ENCODE measurements around the gene LRRC46.

The LRRC46 gene

DNA sequence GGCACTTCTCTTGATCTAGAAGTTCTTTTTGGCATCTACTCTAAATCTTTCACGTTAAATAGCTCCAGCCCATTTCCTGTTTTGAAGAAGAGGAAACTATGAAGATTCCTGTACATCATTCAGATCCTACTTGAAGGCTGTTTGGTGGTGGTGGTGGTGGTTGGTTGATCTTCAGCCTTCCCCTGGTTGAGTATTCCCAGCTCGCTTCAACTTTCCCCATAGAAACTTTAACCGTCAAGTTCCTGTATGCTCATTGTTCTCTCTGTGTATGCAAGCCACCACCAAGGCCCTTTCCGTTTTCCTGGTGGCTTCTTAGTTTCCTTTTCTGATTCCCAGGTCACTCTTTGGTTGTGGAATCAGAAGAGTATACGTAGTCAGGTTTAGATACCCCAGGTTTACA lies 3.3 kb downstream of the LRRC46 start:
- no peak for DNase-seq

DNA sequence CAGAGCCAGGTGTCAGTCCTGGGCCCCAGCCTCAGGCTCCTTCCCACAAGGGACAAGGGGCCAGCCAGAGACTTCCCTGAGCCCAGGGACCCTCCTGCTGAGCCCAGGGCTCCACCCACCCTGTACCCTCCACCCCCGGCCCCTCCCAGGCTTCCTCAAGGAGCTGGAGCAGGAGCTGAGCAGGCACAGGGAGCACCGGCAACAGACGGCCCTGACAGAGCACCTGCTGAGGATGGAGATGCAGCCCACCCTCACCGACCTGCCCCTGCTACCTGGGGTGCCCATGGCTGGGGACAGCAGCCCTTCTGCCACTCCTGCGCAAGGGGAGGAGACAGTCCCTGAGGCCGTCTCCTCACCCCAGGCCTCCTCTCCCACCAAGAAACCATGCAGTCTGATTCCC lies 5.1 kb downstream of the LRRC46 start:
- DNase-seq, result no peak

DNA sequence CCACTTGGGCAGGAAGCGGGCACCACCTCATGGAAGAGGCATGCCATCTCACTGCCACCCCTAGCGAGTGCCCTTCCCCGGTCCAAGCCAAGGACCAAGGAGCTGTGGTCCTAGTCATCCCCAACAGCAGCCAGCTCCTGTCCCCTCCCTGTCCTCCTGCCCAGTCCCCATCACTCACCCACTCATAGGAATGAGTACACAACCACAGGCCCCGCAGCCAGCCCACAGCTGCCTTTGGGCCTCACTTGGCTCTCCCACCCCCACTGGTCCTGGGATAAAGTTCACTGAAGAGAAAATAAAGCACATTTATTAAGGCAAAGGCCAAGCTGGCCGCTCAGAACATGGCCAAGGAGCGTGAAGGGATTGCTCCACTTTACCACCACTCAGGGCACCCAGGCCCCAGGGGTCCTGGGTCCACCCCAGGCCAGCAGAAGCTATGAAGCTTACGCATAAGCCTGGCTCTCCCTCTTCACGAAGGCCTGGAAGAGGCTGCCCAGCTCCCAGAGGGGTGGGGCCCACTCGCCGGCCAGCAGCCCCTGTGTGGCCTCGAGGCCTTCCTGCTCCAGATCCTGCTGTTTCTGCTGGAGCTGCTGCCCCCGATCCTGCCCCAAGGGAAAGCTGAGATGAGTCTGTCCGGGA lies 6.0 kb downstream of the LRRC46 start:
- no peak for DNase-seq

DNA sequence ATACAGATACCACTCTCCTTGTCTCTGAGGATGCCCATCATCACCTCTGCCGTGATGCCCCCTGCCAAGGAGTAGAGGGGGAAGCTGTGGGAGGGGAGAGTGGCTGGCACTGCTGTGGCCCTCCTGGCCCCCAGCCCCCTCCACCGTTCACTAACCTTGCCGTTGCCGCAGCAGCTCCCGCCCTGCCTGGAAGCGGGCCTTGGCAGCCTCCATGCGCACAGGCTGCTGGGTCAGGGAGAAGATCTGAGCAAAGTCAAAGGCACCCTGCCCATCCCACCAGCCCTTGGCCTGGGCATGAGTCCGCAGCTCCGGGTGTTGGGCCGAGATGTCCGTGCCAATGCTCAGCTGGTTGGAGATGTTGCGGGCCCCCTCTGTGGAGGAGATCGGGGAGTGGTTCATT lies 7.2 kb downstream of the LRRC46 start:
- DNase-seq, result no peak

DNA sequence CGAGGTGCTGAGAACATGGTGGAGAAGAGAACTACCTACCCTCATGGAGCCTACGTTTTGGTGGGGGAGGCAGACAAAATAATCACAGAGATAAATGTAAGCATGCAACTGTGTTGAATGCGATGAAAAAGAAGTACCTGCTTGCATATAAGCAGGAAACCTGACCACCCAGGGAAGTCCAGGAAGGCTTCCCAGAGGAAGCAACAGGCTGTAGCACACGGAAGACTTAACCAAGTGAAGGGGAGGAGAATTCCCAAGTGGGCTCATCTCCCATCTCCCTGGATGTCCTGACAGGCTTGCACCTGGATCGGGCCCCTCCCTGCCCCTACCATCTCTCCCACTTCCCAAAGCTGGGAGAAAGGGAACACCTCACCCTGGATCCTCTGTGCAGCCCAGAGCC lies 7.6 kb downstream of the LRRC46 start:
- DNase-seq, result no peak

DNA sequence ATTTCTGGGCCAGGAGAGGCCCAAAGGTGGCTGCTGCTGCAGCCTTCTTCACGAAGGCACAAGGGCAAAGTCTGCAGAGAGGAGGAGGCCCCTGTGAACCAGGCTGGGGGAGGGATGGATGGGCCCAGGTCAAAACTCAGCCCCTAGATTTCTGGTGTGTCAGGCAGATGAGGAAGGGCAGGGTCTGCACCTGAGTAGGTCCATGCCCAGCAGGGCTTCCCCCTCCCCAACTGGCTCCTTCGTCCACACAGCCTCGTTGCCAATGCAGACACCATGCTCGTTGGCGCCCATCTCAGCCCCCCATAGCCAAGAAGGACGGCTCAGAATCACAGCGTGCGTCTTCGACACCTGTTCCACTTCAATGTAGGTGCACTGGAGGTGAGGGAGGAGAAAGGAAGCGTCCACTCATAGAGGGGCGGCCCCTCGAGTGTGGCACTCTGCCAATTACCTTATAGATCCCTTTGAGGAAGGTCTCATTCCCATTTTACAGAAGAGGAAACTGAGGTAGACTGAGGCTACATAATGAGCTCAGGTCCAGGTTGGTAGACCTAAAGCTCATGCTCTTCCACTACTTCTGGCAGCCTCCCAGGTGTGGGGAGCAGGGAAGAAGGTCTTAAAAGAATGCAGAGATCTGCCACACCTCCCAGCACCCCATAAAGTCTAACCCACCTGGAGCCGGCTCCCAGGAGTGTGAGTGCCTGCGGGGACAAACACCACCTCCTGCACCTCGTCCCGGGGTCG lies 8.7 kb downstream of the LRRC46 start:
- no peak for DNase-seq

DNA sequence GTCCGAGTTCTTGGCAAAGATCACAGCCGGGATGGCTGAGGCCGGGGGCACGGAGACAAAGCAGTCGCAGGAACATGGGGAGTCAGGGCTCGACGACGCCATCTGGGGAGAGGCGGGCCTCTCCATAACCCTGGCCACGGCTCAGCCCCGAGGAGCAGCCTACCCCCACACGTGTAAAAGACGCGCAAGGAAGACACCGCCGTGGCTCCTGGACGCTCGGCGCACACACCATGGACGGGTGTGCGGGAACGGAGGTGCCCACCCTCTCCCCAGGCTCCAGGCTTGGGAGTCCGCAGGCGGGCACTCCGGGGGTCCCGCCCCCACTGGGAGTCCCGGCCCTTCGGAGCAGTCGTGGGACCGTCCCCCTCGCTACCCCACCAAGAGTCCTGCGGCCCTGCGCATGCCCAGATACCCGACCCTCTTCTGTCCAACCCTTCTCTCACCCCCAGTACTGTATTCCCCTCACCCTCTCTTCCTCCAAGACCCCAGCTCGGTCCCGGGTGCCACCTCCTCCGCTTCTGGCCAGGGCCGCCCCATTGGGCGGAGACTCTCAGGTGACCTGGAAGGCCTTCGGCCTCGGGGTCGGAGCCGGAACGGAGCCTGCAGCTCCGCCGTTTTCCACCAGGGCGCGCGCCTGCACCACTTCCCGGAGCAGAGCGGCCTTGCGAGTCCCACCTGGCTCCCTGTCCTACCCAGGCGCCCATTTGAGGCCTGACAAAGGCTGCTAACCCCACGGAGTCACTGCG lies 9.4 kb downstream of the LRRC46 start, which contains the start of gene SCRN2:
Gene SCRN2, minus strand, starts transcription at position 532 of the 746 bp plus-strand sequence. Its CDS starts 430 bp downstream, at position 102.
- DNase-seq, result peak; percentile 72 to 86 (median 75)

DNA sequence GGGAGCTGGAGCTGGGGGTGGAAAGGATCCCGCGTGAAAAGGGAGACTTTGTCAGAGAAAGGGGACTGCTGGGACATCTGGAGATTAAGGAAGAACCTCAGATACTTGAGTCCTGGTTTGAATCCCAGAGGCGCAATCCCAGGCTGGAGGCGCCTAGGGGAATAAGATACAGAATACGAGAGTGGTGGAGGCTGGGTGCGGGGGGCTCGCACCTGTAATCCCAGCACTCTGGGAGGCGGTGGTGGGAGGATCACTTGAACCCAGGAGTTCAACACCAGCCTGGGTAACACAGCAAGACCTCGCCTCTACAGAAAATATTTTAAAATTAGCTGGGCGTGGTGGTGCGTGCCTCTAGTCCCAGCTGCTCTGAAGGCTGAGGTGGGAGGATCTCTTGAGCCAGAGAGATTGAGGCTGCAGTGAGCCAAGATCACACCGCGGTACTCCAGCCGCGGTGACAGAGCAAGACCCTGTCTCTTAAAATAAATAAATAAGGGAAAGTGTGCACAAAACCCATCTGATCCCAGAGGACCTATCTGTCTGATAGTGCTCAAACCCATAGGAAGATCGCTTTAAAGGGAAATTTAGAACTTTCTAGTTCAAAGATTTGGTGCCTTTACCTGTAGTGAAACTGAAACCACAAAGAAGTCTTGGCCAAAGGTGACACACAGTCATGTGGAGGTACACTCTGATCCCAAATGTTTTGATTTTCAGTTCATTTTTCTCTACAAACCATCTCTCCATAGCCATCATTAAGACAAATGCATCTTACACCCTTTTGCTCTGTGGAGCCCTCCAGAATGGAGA lies 10.2 kb downstream of the LRRC46 start:
- DNase-seq, result no peak

DNA sequence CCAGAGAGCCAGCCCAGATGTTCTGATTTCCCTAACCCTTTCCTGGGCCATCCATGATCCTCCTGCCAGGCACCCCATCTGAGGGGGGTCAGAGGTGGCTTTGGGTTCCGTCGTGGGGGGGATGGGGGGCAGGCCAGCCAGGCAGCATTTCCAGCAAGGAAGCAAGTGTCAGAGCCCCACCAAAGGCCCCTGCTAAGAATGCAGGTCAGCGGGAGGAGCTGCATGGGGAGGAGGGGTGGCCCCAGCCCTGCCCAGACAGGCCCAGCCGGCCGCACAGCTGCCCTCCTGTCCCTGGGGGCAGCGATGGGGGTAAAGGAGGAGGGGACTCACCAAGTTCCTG lies 11.9 kb downstream of the LRRC46 start:
- DNase-seq, result no peak

DNA sequence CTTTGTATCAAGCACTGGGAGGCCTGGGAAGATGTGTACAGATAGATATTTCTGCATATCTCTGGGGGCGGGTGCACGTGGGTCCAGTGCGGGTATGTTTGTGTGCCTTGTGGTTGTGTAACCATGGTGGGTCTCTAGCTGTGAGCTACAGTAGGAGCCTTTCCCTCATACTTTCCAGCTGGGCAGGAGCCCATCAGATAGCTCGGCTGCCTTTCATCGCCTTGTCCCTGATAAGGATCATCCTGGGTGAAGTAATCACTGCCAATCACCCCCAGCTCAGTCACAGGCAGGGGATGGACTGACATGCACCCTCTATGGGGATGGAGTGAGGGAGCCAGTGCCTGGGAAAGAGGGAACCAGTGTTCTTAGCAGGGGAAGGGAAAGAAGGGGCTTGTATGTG lies 12.8 kb downstream of the LRRC46 start:
- no peak for DNase-seq

DNA sequence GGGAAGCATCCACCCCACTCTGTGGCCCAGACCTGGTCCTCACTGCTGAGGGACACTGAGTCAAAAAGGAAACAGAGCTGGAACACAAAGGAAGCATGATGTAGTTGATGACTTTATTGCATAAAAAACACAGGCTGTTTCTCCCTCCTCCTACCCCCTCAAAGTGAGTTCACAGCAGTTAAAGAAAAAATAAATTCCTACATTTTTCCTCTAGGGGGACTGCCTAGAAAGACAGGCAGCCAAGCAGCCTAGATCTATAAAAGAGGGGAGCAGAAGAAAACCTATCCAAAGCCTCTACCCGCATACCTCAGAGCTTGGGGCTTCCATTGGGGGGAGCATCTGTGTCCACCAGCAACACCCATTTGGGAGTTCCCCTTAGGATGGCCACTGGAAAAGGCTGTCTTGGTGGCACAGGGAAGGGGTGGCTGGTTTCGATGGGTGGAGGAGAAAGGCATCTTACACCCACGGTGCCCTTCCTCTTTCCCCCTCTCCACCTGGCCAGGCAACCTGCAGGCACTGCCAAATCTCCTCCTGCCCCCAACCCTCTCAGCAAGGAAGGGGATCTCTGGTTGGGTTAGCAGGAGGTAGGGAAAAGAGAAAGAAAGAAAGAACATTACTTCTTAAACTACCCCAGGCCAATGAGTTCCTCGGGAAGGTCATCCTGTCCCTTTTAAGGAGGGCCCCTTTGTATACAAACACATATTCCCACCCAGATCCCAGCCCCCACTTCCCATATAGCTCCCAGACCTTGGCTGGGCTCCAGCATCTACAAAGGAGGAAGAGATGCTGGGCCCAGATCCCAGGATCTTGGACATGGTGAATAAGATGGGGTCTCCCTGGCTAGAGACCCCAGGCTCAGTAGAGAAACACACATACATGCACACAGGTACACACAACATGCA lies 13.6 kb downstream of the LRRC46 start:
- DNase-seq, result no peak

DNA sequence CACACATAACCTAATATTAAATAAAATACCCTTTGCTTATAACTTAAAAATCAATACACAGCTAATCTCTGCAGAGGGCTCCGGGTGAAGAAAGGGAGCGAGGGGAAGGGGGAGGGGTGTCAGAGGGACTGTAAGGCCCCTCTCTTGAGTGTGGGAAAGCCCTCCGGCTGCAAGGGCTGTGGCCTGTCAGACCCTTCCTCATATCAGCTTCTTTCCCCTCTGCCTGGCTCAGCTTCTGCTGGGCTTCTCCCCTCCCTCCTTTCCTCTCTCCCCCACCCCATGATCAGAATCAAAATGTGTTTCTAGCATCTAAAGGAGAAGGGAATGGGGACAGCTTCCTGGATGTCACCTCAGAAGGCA lies 14.2 kb downstream of the LRRC46 start:
- no peak for DNase-seq

DNA sequence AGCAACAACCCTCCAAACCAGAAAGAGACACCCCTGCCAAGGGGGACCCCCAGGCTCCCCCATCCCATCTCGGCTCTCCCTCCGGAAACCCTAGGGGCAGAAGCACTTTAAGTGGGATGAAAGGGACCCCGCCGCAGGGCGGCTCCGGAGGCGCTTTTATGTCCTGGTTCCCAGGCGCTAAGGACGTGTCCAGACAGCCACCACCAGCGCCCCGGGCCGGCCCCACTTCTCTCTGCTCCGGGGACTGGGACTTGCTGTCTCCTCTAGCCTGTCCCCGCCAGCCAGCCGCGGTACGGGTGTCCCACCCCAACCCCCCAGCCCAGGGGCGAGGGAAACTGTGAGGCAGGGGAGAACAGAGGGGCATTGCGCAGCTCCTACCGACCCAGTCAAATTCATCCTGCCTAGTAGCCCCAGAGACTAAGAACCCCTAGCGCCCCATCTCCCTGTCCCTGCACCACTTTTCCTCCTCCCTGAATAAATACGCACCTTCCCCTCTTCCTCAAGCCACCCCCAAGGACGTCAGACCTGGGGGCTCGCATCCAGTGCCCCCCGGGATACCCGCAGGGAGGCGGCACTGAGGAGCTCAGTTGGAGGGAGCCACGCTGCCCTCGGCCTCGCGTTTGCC lies 15.4 kb downstream of the LRRC46 start:
- no peak for DNase-seq

DNA sequence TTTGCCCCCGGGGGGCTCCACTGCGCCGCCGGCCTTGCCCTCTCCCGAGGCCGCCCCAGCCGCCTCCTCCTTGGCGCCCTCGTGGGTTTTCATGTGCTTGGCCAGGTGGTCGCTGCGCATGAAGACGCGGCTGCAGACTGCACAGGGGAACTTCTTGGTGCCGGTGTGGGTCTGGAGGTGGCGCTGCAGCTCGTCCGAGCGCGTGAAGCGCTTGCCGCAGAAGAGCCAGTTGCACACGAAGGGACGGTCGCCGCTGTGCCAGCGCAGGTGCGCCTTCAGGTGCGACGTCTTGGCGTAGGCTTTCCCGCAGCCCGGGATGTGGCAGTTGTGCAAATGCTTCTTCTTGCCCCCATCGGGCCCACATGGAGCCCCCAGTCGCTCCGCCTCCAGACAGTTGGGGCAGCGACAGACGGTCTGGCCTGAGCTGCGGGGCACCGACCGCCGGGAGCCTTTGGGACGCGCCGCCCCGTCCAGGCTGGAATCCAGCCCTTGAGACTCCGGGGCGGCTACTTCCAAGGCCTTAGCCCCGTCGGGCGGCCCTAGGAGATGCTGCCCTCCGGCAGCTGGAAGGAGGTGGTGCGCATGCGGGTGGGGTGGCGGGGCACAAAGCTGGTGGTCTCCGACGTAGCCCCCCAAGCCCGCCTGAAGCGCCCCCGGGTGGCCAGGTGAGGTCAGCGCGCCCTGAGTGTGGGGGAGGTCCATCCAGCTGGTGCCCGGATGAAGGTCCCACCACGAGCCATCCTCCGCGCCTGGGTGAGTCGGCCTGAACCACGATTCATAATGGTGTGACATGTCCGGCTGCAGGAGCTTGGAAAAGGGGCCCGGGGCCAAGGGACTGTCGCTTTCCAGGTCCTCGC lies 16.1 kb downstream of the LRRC46 start:
- DNase-seq, result peak in 1 of 5 experiments; percentile 42

DNA sequence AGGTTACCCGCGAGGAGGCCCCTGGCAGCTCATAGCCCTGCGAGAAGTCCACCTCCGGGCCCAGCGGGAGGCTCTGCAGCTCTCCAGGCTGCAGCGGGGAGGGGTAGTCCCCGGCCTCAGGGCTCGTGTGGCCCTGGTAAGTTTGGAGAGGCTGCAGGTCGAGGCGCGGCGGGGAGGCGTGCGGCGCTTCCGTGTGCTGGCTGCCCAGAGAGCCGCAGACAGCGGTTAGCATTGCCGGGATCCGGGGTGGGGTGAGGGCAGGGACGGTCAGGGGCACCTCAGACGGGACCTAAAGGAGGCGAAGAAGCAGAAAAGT lies 16.7 kb downstream of the LRRC46 start:
- DNase-seq, result no peak

DNA sequence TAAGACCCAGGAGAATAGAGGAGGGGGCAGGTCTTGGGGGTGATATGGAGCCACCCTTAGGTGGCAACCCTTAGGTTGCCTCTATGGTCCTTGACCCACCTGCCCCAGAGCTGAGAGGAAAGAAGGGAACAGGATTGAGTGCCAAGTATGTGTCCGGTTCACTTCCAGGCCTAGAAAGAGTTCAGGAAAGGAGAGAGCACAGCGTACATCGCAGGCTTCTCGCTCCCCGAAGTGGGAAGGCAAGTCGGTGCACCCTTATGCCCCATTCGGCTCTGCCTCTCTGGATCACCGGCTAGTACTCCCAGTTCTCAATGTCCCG lies 18.9 kb downstream of the LRRC46 start:
- no peak for DNase-seq

DNA sequence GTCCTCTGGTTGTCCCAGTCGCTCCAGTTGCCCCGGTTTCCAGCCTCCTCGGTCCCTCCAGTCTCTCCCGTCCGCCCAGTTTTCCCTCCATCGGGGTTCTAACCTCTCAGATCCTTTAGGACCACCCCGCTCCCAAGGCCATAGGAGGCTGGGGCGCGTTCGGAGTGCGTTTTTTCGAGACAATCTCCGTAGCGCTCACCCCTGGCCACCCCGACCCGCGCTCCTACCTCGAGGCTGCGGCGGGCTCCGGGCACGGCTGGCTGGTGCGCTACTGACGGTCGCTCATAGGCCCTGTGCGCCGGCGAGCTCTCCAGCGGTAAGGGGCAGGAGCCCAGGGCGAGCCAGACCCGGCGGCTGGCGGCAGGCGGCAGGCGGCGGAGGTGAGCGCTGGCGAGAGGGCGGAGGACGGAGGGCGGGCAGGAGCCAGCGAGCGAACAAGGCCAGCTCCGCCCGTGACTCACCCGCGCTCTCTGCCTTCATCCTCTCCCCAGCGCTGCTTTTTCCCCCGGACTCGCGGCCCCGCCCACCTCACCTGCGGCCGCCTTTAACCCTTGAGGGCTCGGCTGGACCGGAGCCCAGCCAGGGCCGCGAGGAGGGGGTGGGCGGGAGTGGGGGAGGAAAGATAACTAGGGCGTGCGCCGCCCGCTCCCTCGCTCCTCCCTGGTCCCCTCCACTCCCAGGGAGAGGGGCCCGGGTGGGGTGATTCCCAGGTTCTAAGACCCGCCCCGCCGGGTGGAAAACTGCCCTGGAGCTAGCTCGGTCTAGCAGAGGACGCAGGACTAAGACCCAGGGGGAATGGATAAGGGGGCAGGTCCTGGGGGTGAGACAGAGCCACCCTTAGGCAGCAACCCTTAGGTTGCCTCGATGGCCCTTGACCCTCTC lies 19.5 kb downstream of the LRRC46 start, which contains the start of gene SP6:
Gene SP6, minus strand, starts transcription at position 472 of the 882 bp plus-strand sequence. CDS start 2,734 bp downstream, outside the sequence.
- DNase-seq, result peak in 4 of 5 experiments; percentile 30 to 39 (median 34)

DNA sequence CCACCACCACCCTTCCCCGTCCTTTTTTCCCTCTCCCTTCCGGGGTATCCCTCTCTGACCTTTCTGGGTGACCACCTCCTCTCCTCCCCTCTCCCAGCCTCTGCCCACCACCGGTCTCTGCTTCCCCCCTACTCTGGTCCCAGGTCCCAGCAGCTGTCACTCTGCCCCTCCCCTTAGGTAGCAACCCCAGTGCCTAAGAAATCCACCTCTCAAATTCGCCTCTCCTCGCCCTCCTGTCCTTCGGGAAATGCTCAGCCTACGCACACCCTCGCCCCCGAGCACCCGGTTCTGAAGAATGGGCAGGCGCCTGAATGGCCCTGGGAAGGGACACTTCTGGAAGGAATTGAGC lies 20.3 kb downstream of the LRRC46 start:
- no peak for DNase-seq

DNA sequence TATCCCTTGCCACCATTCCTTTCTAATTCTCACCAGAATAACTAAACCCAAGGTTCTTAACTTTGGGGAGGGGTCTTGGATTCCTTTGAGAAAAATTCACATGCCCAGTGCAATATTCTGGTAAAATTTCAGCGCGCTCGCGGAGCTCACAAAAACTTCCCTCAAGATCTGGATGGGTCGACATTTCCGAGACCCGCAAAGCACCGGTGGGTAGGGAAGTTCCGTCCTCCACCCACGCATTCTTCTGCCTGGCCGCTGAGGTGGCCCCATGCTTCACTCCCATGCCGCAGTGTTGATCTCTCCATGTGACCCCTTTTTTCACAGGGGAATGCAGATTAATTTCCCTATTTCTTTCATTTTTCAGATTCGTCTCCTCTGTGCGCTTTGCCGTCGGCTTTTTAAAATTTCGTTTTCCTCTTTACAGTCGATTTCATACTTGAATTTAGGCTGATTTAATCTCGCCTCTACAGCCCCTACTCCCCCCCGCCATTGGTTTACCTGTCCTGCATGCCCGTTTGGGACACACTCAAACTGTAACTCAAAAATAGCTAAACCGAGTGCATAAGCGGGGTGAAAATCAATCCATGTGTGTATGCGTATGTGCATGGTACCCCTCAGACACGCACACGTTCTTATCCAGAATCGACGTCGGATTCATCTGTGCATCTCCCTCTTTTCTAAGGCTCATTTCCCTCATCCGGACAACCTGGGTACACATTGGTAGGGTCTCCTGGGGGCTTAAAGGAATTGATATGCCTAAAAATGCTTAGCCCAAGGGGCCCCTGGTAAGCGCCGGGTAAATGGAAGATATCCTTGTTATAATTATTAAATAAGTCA lies 20.9 kb downstream of the LRRC46 start:
- no peak for DNase-seq

All from T-helper 2 cell (primary cell).